ENCODE data around the gene RASL11B.

DNA sequence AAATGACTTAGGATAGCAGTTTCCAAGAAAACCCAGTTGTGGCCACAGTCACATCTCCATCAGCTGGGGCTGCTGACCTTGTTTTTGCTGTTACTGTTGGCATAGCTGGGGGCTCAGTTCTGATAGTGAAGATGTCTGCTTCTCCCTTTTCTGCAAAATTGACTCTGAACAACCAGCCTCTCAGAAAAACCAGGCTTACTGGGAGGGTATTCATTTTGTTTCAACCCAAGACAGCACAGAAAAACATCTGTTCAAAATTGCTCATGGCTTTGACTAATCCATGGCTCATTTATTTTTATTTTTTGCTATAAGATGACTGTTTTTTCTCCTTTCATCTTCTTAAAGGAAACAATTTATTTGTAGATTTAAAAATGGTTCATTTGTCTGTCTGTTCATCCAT is 53.1 kb downstream of the RASL11B start:
- no peak for TF ChIP-seq POLR2A (IDR thresholded peaks at IDR 0.05)
- no peak for TF ChIP-seq CTCF (IDR thresholded peaks at IDR 0.05)
- TF ChIP-seq POLR2AphosphoS5 (IDR thresholded peaks at IDR 0.05): no peak

Measured in gastroesophageal sphincter (tissue), 3 donors.